IPS-18c (cell line): ENCODE measurements around the gene DOK5.
"Not testable (repeated sequence)": the region's sequence is repeated elsewhere in the genome, so short reads cannot be mapped to it uniquely, and the experiment has no call there.

Experiments
- H3K4me3 ChIP-seq: 2 replicates; pipeline ENCODE4 v1.7.0; 2013; ENCODE audit warnings: low read depth, mild to moderate bottlenecking, low read length, moderate library complexity; ENCODE audit not compliant: insufficient read depth
- H3K9me3 ChIP-seq: one replicate; pipeline ENCODE4 v1.6.1; 2013; ENCODE audit warnings: mild to moderate bottlenecking, low read length, moderate library complexity; ENCODE audit not compliant: control insufficient read depth, insufficient read depth

Gene DOK5

GRCh38 chr20:54466127-54466526 lies 9.3 kb upstream of the DOK5 start:
- H3K9me3 ChIP-seq = no peaks in the 10 kb centered on the region

DNA sequence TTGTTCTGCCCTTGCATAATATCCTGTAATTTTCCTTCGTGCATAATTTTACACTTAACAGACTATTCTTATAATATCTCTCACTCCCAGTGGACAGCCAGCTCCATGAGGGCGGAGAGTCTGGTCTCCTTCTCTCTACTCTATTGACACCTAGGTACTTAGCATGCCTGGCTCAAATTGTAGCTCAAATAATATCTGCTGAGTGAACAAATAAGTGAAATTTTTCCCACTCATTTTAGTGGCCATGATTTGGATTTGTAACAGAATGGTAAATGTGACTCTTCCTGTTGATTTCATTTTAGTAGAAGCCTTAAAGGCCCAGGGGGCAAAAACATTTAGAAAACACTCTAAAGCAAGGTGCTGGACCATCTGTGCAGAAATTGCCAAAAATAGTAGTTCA lies 7.8 kb upstream of the DOK5 start:
- Histone ChIP-seq H3K9me3 (no peaks in the 10 kb centered on the region), H3K4me3 (no peak overlapping the region)

More at GRCh38 chr20:54466127-54466526, 9.3 kb upstream of the DOK5 start:
- H3K4me3 ChIP-seq = no peak overlapping the region

DNA sequence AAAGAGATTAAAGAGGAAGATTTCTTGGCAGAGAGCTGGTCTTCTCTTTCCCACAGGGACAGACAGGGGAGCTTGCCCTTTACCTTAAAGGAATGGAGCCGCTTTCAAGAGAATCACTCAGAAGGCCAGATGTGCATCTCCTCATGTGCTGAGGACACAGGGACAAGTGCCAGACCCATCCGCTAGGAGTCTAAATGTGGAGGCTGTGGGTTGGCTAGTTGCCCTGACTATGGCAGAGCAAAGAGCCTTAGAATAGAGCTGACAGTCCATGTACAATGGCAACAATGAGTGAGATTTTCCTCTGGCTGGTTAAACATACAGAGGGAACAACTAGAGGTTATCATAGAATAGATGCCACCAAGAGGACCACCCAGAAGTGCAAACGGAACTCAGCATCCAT lies 7.3 kb upstream of the DOK5 start:
- Histone ChIP-seq H3K9me3 (no peaks in the 10 kb centered on the region), H3K4me3 (no peak overlapping the region)

DNA sequence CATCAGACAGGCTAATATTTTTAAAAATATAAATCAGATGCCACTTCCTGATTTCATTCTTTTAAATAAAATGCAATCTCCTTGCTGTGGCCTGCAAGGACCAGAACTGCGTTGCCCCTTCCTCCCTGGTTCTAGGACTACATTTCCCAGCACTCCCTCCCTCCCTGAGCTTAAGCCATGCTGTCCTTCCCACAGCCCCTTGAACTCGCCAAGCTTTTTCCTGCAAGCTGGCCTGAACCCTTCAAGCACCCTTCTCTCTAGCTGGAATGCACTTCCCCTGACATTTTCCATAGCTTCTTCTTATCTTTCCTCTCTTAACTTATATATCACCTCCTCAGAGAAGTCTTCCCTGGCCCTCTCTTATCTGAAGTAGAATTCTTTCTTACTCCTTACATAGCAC lies 6.1 kb upstream of the DOK5 start:
- no peak overlapping the region for H3K4me3 ChIP-seq
- no peaks in the 10 kb centered on the region for H3K9me3 ChIP-seq

- Histone ChIP-seq H3K9me3 (no peaks in the 10 kb centered on the region), H3K4me3 (no peak overlapping the region)
Measured at GRCh38 chr20:54469952-54470351, 5.4 kb upstream of the DOK5 start.

- no peaks in the 10 kb centered on the region for H3K9me3 ChIP-seq
- no peak overlapping the region for H3K4me3 ChIP-seq
Measured at GRCh38 chr20:54470697-54471096, 4.7 kb upstream of the DOK5 start.

GRCh38 chr20:54472607-54473006 lies 2.8 kb upstream of the DOK5 start:
- Histone ChIP-seq H3K9me3 (no peaks in the 10 kb centered on the region), H3K4me3 (no peak overlapping the region)

DNA sequence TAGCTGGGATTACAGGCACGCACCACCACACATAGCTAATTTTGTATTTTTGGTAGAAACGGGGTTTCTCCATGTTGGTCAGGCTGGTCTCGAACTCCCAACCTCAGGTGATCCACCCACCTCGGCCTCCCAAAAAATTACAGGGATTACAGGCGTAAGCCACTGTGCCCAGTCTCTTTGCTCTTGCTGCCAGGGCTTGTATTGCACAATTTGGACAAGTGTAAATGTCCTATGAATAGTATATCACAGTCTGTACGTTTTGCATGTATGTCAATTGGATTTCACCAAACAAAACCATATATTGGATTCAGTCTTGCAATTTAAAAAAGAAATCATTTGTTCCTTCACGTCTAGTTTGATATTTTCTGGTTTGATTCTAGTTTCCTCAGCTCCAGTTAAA lies 2.1 kb upstream of the DOK5 start:
- Histone ChIP-seq H3K4me3 (no peak overlapping the region), H3K9me3 (no peaks in the 10 kb centered on the region)

GRCh38 chr20:54474046-54474445 lies 1.3 kb upstream of the DOK5 start:
- no peak overlapping the region for H3K4me3 ChIP-seq
- H3K9me3 ChIP-seq = no peaks in the 10 kb centered on the region

- Histone ChIP-seq H3K4me3 (peak overlapping the region; percentile 82), H3K9me3 (no peaks in the 10 kb centered on the region)
Measured at GRCh38 chr20:54474866-54475265, 527 bp upstream of the DOK5 start.

DNA sequence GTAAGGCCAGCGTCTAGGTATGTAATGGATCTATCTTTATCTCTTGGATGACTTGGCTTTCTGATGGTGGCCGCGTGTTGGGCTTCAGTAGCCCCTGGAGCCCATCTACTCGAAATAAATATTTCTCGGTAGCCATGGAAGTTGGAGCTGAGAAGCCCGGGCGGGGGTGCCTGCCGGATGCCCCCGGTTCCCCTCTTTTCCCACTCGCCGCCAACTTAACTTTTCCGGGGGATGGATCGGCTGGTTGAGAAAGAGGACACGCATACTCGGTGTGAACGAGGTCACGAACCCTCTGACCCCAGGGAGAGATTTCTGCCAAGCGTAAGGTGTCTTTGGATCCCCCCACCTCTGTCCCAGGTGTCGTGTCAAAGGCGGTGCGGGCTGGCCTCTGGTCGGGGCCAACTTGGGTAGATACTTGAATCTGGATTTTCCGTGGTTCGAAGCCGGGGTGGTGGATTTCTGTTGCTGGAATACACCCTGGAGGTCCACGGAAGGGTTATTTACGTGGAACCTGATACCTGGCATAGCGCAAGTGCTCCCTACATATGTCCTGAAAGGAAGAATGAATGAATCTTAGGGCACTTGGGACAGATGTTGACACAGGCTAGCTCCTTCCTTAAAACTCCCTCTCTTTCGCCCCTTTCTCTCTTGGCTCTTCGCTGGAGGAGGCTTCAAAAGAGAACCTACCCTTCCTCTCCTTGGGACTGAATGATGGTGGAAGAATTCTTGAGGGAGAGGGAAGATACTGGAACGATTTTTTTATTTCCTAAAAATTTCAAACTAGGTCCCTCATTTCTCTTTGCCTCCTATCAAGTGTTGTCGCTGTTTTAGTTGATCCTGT lies 996 bp downstream of the DOK5 start:
- Histone ChIP-seq H3K9me3 (no peaks in the 10 kb centered on the region), H3K4me3 (peak overlapping the region; percentile 82)

- H3K4me3 ChIP-seq = no peak overlapping the region; the same call in 1 of the 2 replicates
Measured at GRCh38 chr20:54477191-54477955, 2.0 kb downstream of the DOK5 start.

DNA sequence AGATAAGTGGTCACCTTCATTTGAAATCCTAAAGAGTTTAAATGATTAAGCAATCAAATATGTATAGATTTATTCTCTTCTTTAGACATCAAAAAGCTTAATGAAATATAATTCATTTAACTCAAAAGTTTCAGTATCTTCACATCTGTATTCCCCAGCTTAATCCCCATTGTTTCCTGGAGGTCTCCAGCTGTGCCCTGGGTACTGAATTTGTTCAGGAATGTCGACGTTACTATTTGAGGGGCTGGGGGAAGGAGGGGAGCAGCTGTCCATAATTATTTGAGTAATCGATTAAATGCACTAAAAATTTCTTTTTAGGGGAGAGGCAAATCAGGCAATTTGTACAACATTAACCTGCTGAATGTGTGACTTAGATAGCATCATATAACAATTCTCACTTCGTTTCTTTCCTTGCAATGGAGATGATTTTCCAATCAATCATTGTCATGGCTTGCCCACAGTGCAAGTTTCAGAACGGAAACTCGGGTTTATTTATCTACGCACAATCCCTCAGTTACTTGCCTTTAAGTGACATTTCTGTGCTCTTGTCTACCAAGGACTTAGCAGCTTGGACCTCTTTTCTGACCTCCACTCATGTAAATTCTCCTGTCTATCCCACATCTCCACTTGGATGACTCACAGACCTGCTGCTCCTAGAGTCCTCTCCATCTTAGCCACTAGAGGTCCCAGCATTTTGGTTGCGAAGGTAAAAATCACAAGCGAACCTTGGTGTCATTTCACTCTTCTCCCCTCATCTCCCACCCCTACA lies 3.9 kb downstream of the DOK5 start:
- no peaks in the 10 kb centered on the region for H3K9me3 ChIP-seq
- H3K4me3 ChIP-seq = no peak overlapping the region

More at GRCh38 chr20:54477191-54477955, 2.0 kb downstream of the DOK5 start:
- H3K9me3 ChIP-seq = no peaks in the 10 kb centered on the region

GRCh38 chr20:54479937-54480336 lies 4.5 kb downstream of the DOK5 start:
- not testable (repeated sequence) for H3K4me3 ChIP-seq, H3K9me3 ChIP-seq

DNA sequence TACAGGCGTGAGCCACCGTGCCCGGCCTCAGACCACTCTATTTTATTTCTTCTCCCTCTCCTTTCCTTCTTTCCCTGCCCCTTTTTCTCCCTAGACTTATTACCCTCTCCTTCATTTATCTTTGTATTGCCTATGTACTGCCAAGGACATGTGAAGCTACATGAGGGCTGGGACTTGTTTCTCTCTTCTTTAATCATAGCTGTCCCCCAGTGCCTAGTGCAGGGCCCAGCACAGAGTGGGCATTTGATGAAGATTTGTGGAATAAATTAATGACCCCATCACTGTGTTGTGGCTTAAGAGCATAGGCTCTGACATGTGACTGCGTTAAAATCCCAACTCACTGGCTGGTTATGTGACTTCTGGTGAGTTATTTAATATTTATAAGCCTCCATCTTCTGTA lies 6.0 kb downstream of the DOK5 start:
- H3K4me3 ChIP-seq = no peak overlapping the region
- no peaks in the 10 kb centered on the region for H3K9me3 ChIP-seq

DNA sequence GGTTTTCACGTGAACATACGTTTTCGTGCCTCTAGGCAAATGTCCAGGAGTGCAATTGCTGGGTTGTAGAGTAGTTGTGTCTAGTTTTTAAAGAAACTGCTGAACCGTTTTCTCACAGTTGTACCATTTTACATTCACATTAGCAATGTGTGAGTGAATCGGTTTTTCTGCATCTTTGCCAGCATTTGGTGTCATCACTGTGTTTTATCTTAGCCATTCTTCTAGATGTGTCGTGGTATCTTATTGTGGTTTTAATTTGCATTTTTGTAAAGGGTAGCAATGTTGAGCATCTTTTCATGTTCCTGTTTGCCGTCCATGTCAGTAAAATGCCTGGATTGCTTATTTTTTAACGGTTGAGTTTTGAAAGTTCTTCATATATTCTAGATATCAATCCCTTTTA lies 10.2 kb downstream of the DOK5 start:
- Histone ChIP-seq H3K4me3 (no peak overlapping the region), H3K9me3 (no peaks in the 10 kb centered on the region)

DNA sequence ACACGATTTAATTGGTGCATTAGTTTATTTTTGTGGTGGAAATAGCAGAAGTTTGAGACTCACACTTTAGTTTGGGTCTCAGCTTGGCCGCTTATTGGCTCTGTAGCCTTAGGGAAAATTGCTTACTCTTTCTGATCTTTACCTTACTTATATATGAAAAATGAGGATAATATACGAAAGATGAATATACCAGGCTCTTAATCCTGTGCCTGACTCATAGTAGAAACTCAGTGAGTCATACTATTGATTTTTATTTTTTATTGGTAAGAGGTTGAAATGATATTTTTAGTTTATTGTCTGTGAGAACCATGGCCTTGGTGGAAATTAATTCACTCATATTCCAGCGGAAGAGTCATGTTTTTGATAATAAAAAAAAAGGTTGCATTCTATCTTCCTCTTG lies 11.2 kb downstream of the DOK5 start:
- Histone ChIP-seq H3K9me3 (no peaks in the 10 kb centered on the region), H3K4me3 (no peak overlapping the region)

DNA sequence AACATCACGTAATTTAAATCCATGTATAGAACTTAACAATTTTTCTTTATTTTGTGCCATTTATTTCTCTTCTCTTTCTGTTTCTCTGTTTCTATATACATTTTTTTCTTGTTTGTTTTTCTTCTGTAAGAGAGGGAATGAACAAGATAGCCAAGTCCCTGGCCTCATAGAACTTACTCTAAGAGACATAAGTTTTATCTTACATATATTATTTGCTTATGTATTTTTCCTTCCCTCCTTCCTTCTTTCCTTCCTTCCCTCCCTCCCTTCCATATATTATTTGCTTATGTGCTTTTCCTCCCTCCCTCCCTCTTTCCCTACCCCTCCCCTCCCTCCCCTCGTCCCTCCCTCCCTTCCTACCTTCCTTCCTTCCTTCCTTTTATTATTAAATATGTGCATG lies 13.0 kb downstream of the DOK5 start:
- Histone ChIP-seq H3K9me3 (no peaks in the 10 kb centered on the region), H3K4me3 (no peak overlapping the region)
